GM23248 (cell line): ENCODE results near the gene MCFD2. TPM values are rescaled to one million over a fixed set of nuclear protein-coding genes. Genes with fewer than 3 reads are reported as not detected.

Experiments
- DNase-seq: peaks from one replicate; pipeline ENCODE4 v3.0.0-alpha.2; 2015
- H2AFZ ChIP-seq: fragments of 200-600 bp; sonication (generic); 2 replicates; pipeline ENCODE4 v1.6.1; 2016; ENCODE audit warnings: antibody characterized with exemption
- H3F3A ChIP-seq: fragments of 200-600 bp; sonication (generic); 2 replicates; pipeline ENCODE4 v1.6.1; 2016; ENCODE audit warnings: mild to moderate bottlenecking, antibody characterized with exemption, mixed run types; ENCODE audit not compliant: insufficient read depth
- H3K27ac ChIP-seq: fragments of 200-600 bp; sonication (generic); 2 replicates; pipeline ENCODE4 v1.5.1; 2016; ENCODE audit warnings: mild to moderate bottlenecking
- H3K27me3 ChIP-seq: fragments of 200-600 bp; sonication (generic); replicated peaks from 2 replicates; pipeline ENCODE4 v1.6.1; 2016; ENCODE audit warnings: mild to moderate bottlenecking; ENCODE audit not compliant: insufficient read depth
- H3K36me3 ChIP-seq: fragments of 200-600 bp; sonication (generic); 2 replicates; pipeline ENCODE4 v1.6.1; 2016; ENCODE audit warnings: low read depth, mild to moderate bottlenecking
- H3K4me1 ChIP-seq: fragments of 200-600 bp; sonication (generic); 2 replicates; pipeline ENCODE4 v1.6.1; 2016; ENCODE audit warnings: mild to moderate bottlenecking; ENCODE audit not compliant: insufficient read depth
- H3K4me2 ChIP-seq: fragments of 200-600 bp; sonication (generic); one replicate; pipeline ENCODE4 v1.6.1; 2016; ENCODE audit warnings: mild to moderate bottlenecking; ENCODE audit not compliant: unreplicated experiment
- H3K4me3 ChIP-seq: fragments of 200-600 bp; sonication (generic); 2 replicates; pipeline ENCODE4 v1.5.1; 2016; ENCODE audit warnings: mild to moderate bottlenecking
- H3K79me2 ChIP-seq: fragments of 200-600 bp; sonication (generic); 2 replicates; pipeline ENCODE4 v1.6.1; 2016; ENCODE audit warnings: mild to moderate bottlenecking; ENCODE audit not compliant: insufficient read depth
- H3K9ac ChIP-seq: fragments of 200-600 bp; sonication (generic); 2 replicates; pipeline ENCODE4 v1.6.1; 2016; ENCODE audit warnings: mild to moderate bottlenecking
- H3K9me2 ChIP-seq: fragments of 200-600 bp; sonication (generic); 2 replicates; pipeline ENCODE4 v1.6.1; 2016; ENCODE audit warnings: mixed run types, mild to moderate bottlenecking, moderate library complexity; ENCODE audit not compliant: insufficient read depth
- H3K9me3 ChIP-seq: fragments of 200-600 bp; sonication (generic); one replicate; pipeline ENCODE4 v1.6.1; 2017; ENCODE audit warnings: low read depth
- H4K20me1 ChIP-seq: fragments of 200-600 bp; sonication (generic); 2 replicates; pipeline ENCODE4 v1.6.0; 2016; ENCODE audit not compliant: insufficient read depth
- EZH2 ChIP-seq: fragments of 200-600 bp; sonication (generic); IDR thresholded peaks from 2 replicates; pipeline ENCODE4 v1.6.1; 2018; ENCODE audit warnings: antibody characterized with exemption, mild to moderate bottlenecking; ENCODE audit not compliant: insufficient read depth, poor library complexity, severe bottlenecking
- EZH2phosphoT487 ChIP-seq: fragments of 200-600 bp; sonication (generic); IDR thresholded peaks from 2 replicates; pipeline ENCODE4 v1.6.1; 2018; ENCODE audit warnings: antibody characterized with exemption, moderate library complexity, mild to moderate bottlenecking, low read depth; ENCODE audit not compliant: insufficient read depth
- WGBS, 2 experiments: methylation state at CpG; one replicate each; pipeline ENCODE4 v1.1.6; 2015 to 2017; ENCODE audit warnings: low lambda C conversion rate in 2 of 2, low coverage in 1 of 2; ENCODE audit errors: missing lambda C conversion rate in 2 of 2; 5-methylcytosine and 5-hydroxymethylcytosine counted together
- in situ Hi-C: fragments of 300-500 bp; cut with MboI; formaldehyde crosslinking; loops from 2 replicates; pipeline ENCODE4 v1.15.0; 2020
- polyA plus RNA-seq: library from polyadenylated mRNA; unstranded; fragments of >200 nt; fragmentation: Nextera tagmentation; extraction: Ambion mirVana; gene quantifications from 2 replicates; pipeline ENCODE4 v1.2.1, GENCODE V29; 2016
- small RNA-seq: library from RNA; depleted of rRNA; stranded (forward); fragments of <200 nt; gene quantifications from one replicate; pipeline ENCODE3, GENCODE V24; 2014; ENCODE audit warnings: low read depth, low replicate concordance
- total RNA-seq: library from RNA; depleted of rRNA; stranded (reverse); fragments of >200 nt; shearing (Covaris generic); gene quantifications from 2 replicates; pipeline ENCODE4 v1.2.3, GENCODE V29; 2014; rRNA removed

Gene MCFD2
- total and polyA plus RNA-seq, 2 experiments from 2014 or later = 298 to 310 TPM

DNA sequence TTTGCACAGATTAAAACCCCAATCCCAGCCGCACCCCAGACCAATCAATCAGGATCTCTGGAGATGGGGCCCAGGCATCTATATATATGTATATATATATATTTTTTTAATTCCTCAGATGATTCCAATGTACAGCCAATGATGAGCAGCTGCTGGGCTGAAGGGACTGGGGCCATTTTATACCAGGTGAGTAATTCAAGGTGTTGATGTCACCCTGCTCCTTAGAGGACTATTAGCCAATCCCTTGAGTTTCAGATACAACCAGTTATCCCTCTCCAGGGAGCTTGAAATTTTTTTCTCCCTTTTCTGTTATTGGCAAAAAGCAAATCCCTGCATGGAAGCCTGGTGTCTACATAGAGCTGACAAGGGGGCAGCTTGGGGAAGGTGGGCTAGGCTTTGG, 59.8 kb downstream of the MCFD2 start:
- H3K9me2 ChIP-seq = no peaks in the 10 kb centered on the region
- no peak overlapping the region for H3K4me3 ChIP-seq
- H3K36me3 ChIP-seq = 0 out of 2 replicates have a peak, but pooled peaks cover 6% of the 10 kb centered on the region
- no peak overlapping the region for H2AFZ ChIP-seq
- H4K20me1 ChIP-seq = no peaks in the 10 kb centered on the region
- H3K9ac ChIP-seq = peak overlapping the region; percentile 76
- H3K9me3 ChIP-seq = no peaks in the 10 kb centered on the region
- H3F3A ChIP-seq = peaks cover 82% of the 10 kb centered on the region
- H3K4me1 ChIP-seq = peaks cover 69% of the 10 kb centered on the region
- H3K79me2 ChIP-seq = peaks cover 25% of the 10 kb centered on the region
- 9 to 17% methylated on average over 1 of the region's 1 CpG for WGBS, 2 experiments
- peak; percentile 63 for DNase-seq
- peak overlapping the region; percentile 99 for H3K27ac ChIP-seq
- in situ Hi-C loops = no loop called here
- H3K4me2 ChIP-seq = peak overlapping the region; percentile 20
- TF ChIP-seq EZH2phosphoT487 = no peak
- no peak for TF ChIP-seq EZH2
- no peaks in the 10 kb centered on the region for H3K27me3 ChIP-seq

DNA sequence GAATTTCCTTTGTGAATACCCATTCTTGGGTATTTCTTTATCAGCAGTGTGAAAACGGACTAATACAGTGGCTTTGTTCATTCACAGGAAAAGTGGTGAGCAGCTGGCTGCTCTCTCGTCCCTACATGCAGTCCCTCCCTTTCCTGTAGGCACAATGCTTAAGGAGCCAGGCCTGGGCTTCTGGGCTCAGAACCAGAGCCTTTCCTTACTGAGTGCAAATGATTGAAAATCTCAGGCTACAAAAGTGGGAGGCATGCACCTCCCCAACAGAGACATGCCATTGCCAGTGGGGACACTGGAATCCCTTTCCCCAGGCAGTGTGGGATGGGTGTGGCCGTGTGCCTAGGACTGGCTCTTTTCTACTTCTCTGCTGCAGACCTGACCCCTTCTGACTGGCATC, 61.3 kb downstream of the MCFD2 start:
- WGBS, 2 experiments = 50 to 58% methylated on average over 3 of the region's 3 CpGs
- DNase-seq = no peak
- Histone ChIP-seq H3K4me1 (peaks cover 77% of the 10 kb centered on the region), H3K36me3 (0 out of 2 replicates have a peak, but pooled peaks cover 6% of the 10 kb centered on the region), H3K27me3 (no peaks in the 10 kb centered on the region), H3K79me2 (peaks cover 16% of the 10 kb centered on the region), H3K4me2 (no peak overlapping the region), H3K4me3 (no peak overlapping the region), H3K9ac (peak overlapping the region; percentile 70), H3K9me3 (no peaks in the 10 kb centered on the region), H3K27ac (peak overlapping the region; percentile 99), H3F3A (peaks cover 84% of the 10 kb centered on the region), H2AFZ (no peak overlapping the region), H4K20me1 (no peaks in the 10 kb centered on the region), H3K9me2 (no peaks in the 10 kb centered on the region)
- TF ChIP-seq EZH2phosphoT487 (no peak), EZH2 (no peak)
- in situ Hi-C loops = no loop called here

DNA sequence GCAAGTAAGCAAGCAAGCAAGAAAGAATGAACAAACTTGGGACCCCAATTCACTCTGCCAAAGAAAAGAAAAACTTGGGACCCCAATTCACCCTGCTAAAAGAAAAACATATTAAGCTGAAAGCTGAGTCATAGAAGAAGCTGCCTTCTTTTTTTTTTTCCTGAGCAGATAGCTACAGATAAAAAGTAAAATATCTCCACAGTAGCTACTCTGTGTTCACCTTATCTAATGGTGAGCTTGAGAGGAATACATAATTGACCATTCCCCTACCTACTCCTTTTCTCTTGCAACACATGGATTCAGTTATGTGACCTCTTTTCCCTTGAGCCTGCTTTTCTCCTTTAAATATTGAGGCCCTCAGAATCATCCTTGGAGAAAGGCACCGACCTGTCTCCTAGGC, 63.0 kb downstream of the MCFD2 start:
- H2AFZ ChIP-seq = no peak overlapping the region
- H3K4me1 ChIP-seq = peaks cover 79% of the 10 kb centered on the region
- 0 out of 2 replicates have a peak, but pooled peaks cover 6% of the 10 kb centered on the region for H3K36me3 ChIP-seq
- H3K4me3 ChIP-seq = no peak overlapping the region
- no peaks in the 10 kb centered on the region for H3K9me3 ChIP-seq
- peaks cover 85% of the 10 kb centered on the region for H3F3A ChIP-seq
- no peak overlapping the region for H3K4me2 ChIP-seq
- in situ Hi-C loops = no loop called here
- peak; percentile 38 for DNase-seq
- no peaks in the 10 kb centered on the region for H3K9me2 ChIP-seq
- H3K9ac ChIP-seq = no peak overlapping the region
- H3K79me2 ChIP-seq = peaks cover 16% of the 10 kb centered on the region
- 47 to 52% methylated on average over 1 of the region's 1 CpG for WGBS, 2 experiments
- H4K20me1 ChIP-seq = no peaks in the 10 kb centered on the region
- no peak for TF ChIP-seq EZH2
- TF ChIP-seq EZH2phosphoT487 = no peak
- H3K27me3 ChIP-seq = no peaks in the 10 kb centered on the region
- peak overlapping the region; percentile 99 for H3K27ac ChIP-seq

DNA sequence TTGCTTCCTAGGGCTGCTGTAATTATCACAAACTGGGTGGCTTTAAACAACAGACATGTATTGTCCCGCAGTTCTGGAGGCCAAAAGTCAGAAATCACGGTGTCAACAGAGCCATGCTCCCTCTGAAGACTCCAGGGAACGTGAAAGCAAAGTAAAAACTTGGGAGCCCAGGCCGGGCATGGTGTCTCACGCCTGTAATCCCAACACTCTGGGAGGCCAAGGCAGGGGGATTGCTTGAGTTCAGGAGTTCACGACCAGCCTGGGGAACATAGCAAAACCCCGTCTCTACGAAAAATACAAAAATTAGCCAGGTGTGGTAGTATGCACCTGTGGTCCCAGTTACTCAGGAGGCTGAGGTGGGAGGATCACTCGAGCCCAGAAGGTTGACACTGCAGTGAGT, 63.5 kb downstream of the MCFD2 start:
- no peaks in the 10 kb centered on the region for H3K9me2 ChIP-seq
- H2AFZ ChIP-seq = no peak overlapping the region
- no peak overlapping the region for H3K9ac ChIP-seq
- 94 to 95% methylated on average over 9 of the region's 9 CpGs for WGBS, 2 experiments
- H3K36me3 ChIP-seq = 0 out of 2 replicates have a peak, but pooled peaks cover 6% of the 10 kb centered on the region
- in situ Hi-C loops = no loop called here
- H3K9me3 ChIP-seq = no peaks in the 10 kb centered on the region
- H3F3A ChIP-seq = peaks cover 82% of the 10 kb centered on the region
- no peak overlapping the region for H3K4me3 ChIP-seq
- peaks cover 16% of the 10 kb centered on the region for H3K79me2 ChIP-seq
- no peak for DNase-seq
- H3K27me3 ChIP-seq = no peaks in the 10 kb centered on the region
- TF ChIP-seq EZH2phosphoT487 (no peak), EZH2 (no peak)
- H3K4me2 ChIP-seq = no peak overlapping the region
- H4K20me1 ChIP-seq = no peaks in the 10 kb centered on the region
- peaks cover 79% of the 10 kb centered on the region for H3K4me1 ChIP-seq
- H3K27ac ChIP-seq = peak overlapping the region; percentile 99

Small RNA genes within 50 kb of the gene (small RNA-seq; reads per million reads assigned to genes)
- not detected for gene AC093732.2

Other genes with a start within 250 kb of the MCFD2 start
- gene SOCS5, start 216.5 kb downstream of the MCFD2 start, total RNA-seq = 186 and 243 TPM in 2 replicates
- gene SOCS5, start 216.5 kb downstream of the MCFD2 start, polyA plus RNA-seq = 96.9 and 101 TPM in 2 replicates
- gene TTC7A, start 25.4 kb upstream of the MCFD2 start, total RNA-seq = 51.2 and 61.1 TPM in 2 replicates
- gene TTC7A, start 25.4 kb upstream of the MCFD2 start, polyA plus RNA-seq = 16.1 and 17.7 TPM in 2 replicates
- not detected in 2 replicates for gene STPG4, start 239.5 kb upstream of the MCFD2 start, total RNA-seq
- gene STPG4, start 239.5 kb upstream of the MCFD2 start, polyA plus RNA-seq = not detected in 2 replicates